Stomach (tissue), 9 donors: ENCODE results near the gene NADK. TPM values are rescaled to one million over a fixed set of nuclear protein-coding genes. Genes with fewer than 3 reads are reported as not detected.

Source experiments
- DNase-seq, 2 donors: peaks; one replicate each; pipeline versions ENCODE4 v3.0.0 to v3.0.0-alpha.2; 2013 to 2019
- H3K27ac ChIP-seq, 5 donors: fragments of 200-600 bp in 4 of 5; sonication (generic) in 4 of 5; one replicate each; pipeline ENCODE4 v1.5.1; 2013 to 2019; ENCODE audit warnings: mild to moderate bottlenecking in 1 of 5, moderate library complexity in 1 of 5
- H3K27me3 ChIP-seq, 3 donors: fragments of 200-600 bp; sonication (generic); one replicate each; pipeline ENCODE4 v1.5.1; 2017 to 2019; ENCODE audit warnings: mixed run types in 1 of 3
- H3K36me3 ChIP-seq, 4 donors: fragments of 200-600 bp; sonication (generic); 1 replicate in 3 of 4; 2 replicates in 1 of 4; pipeline ENCODE4 v1.5.1; 2016 to 2019
- H3K4me1 ChIP-seq, 4 donors: fragments of 200-600 bp; sonication (generic); one replicate each; pipeline ENCODE4 v1.5.1; 2016 to 2019
- H3K4me3 ChIP-seq, 4 donors: fragments of 200-600 bp; sonication (generic) in 3 of 4; one replicate each; pipeline ENCODE4 v1.5.1; 2016 to 2019; ENCODE audit warnings: mild to moderate bottlenecking in 1 of 4
- H3K9me3 ChIP-seq, 4 donors: fragments of 200-600 bp; sonication (generic); one replicate each; pipeline ENCODE4 v1.5.1; 2016 to 2019
- EP300 ChIP-seq: sonication (generic); formaldehyde crosslinking; IDR thresholded peaks from one replicate; pipeline ENCODE4 v1.6.1; 2017; ENCODE audit warnings: antibody characterized with exemption
- POLR2A ChIP-seq, 4 donors: fragments of 450-650 bp; IDR thresholded peaks; one replicate each; pipeline ENCODE4 v1.6.1; 2016; ENCODE audit warnings: antibody characterized with exemption in 4 of 4, control low read depth in 2 of 4, mild to moderate bottlenecking in 1 of 4, moderate library complexity in 1 of 4
- POLR2AphosphoS5 ChIP-seq, 3 donors: sonication (generic); formaldehyde crosslinking; IDR thresholded peaks; one replicate each; pipeline ENCODE4 v1.6.1; 2016; ENCODE audit warnings: antibody characterized with exemption in 3 of 3
- WGBS, 5 donors: extraction: QIAGEN DNeasy Blood & Tissue Kit in 3 of 5; methylation state at CpG; one replicate each; pipeline versions ENCODE4 v1.1.5 to v1.1.7; 2013 to 2018; 5-methylcytosine and 5-hydroxymethylcytosine counted together
- intact Hi-C: fragments of 100-400 bp; cut with DNase I; formaldehyde crosslinking; loops from one replicate; pipeline ENCODE4 v1.15.1; 2023; ENCODE audit warnings: low total_unique reads
- polyA plus RNA-seq, 3 donors: library from polyadenylated mRNA; stranded (reverse); fragments of 200-250 nt; gene quantifications; one replicate each; pipeline ENCODE4 v1.2.3, GENCODE V29; 2013
- total RNA-seq, 5 donors: library from RNA; depleted of rRNA; stranded (reverse); fragments of >200 nt; gene quantifications; one replicate each; pipeline versions ENCODE4 v1.1.0 to v1.2.3, GENCODE V29; 2014 to 2016
- TF ChIP-seq, protein P1 (sequence below), 7 experiments: fragments of 450-650 bp in 4 of 7; fragments of 200-600 bp in 3 of 7; sonication (generic) in 3 of 7; IDR thresholded peaks; one replicate each; pipeline ENCODE4 v1.5.1; 2016 to 2019; ENCODE audit warnings: antibody characterized with exemption in 7 of 7, control low read depth in 2 of 7, mild to moderate bottlenecking in 1 of 7
- donor health status: healthy with polysubstance abuse.
- donor health status: Bipolar disorder and iron deficiency.
- donor health status: healthy.

Gene NADK
- total and polyA plus RNA-seq, 8 donors = 38.6 to 202 (median 71.4) TPM

DNA sequence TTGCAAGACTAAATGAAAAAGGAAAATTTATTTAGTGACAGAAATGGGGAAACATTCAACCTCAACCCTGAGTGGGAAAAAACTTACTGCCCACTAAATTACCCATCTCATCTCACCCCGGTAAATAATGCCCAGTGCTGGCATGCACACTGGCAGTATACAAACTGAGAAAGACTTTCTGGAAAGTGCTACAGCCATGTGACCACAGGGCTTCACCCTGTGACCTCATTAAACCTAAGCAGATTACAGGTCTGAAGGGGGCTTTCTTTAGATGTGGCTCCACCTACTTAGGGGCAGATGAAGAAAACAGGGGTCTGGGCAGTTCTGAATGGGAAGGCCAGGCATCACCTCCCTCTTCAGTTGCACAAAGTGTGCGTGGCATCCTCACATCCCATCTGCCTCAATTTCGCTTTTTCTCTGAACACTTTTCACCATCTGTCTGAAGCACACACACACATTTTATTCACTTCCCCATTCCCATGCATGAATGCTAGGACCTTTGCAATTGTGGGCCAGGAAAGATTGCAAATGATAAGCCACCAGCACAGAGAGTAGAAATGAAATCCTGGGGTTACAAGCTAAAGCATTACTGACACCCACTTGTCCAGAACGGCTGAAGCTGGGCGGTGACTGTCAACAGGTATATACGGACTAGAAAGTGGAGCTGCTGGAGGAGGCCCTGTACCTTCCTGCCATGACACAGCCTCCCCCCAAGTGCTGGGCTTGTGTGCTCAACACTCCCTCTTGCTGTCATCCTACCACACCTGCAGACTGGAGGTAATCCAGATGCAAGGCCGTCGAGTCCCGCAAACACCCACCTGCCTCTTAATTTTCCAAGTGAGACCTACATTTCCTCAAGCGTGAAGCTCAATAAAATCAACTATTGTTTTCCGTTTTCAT is 2.7 kb downstream of the NADK start:
- peaks cover 46 to 60% (median 58%) of the 10 kb centered on the region in 4 donors for H3K4me1 ChIP-seq
- H3K36me3 ChIP-seq = peaks cover 15 to 39% (median 22%) of the 10 kb centered on the region in 4 donors
- intact Hi-C loops = no loop called here
- 45 to 63% (median 47%) methylated on average over 11 of the region's 11 CpGs for WGBS, 5 donors
- TF ChIP-seq POLR2A (IDR thresholded peaks at IDR 0.05) (no peak), POLR2AphosphoS5 (IDR thresholded peaks at IDR 0.05) (no peak), EP300 (no peak)
- TF ChIP-seq, protein P1, sequence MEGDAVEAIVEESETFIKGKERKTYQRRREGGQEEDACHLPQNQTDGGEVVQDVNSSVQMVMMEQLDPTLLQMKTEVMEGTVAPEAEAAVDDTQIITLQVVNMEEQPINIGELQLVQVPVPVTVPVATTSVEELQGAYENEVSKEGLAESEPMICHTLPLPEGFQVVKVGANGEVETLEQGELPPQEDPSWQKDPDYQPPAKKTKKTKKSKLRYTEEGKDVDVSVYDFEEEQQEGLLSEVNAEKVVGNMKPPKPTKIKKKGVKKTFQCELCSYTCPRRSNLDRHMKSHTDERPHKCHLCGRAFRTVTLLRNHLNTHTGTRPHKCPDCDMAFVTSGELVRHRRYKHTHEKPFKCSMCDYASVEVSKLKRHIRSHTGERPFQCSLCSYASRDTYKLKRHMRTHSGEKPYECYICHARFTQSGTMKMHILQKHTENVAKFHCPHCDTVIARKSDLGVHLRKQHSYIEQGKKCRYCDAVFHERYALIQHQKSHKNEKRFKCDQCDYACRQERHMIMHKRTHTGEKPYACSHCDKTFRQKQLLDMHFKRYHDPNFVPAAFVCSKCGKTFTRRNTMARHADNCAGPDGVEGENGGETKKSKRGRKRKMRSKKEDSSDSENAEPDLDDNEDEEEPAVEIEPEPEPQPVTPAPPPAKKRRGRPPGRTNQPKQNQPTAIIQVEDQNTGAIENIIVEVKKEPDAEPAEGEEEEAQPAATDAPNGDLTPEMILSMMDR (IDR thresholded peaks at IDR 0.05) = no peak
- no peak for DNase-seq
- H3K9me3 ChIP-seq = peaks cover 0 to 5% (median 1%) of the 10 kb centered on the region in 4 donors
- peak overlapping the region in 4 of 5 donors; percentile 91 to 96 (median 95) for H3K27ac ChIP-seq
- peak overlapping the region in 2 of 4 donors; percentile 8 to 88 for H3K4me3 ChIP-seq
- H3K27me3 ChIP-seq = no peaks in the 10 kb centered on the region

DNA sequence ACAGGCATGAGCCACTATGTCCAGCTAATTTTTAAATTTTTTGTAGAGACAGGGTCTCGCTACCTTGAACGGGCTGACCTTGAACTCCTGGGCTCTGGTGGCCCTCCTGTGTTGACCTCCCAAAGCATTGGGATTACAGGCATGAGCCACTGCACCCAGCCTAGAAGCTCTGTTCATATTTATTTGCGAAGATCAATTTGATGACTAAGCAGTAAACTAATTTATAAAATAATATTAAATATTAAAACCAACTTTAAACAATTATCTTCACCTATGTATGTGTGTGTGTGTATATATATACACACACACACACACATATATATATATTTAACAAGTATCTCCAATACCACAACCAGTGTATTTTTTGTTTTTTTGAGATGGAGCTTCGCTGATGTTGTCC is 4.4 kb downstream of the NADK start:
- H3K36me3 ChIP-seq = peaks cover 15 to 50% (median 29%) of the 10 kb centered on the region in 4 donors
- peaks cover 29 to 43% (median 41%) of the 10 kb centered on the region in 4 donors for H3K4me1 ChIP-seq
- no peak overlapping the region for H3K4me3 ChIP-seq
- no peak for DNase-seq
- no peak overlapping the region for H3K27ac ChIP-seq
- TF ChIP-seq EP300 (no peak), POLR2AphosphoS5 (IDR thresholded peaks at IDR 0.05) (no peak), POLR2A (IDR thresholded peaks at IDR 0.05) (no peak)
- TF ChIP-seq, protein P1 (IDR thresholded peaks at IDR 0.05) = no peak
- no peaks in the 10 kb centered on the region for H3K27me3 ChIP-seq
- peaks cover 0 to 7% (median 3%) of the 10 kb centered on the region in 4 donors for H3K9me3 ChIP-seq
- intact Hi-C loops = no loop called here
- WGBS, 5 donors = 92 to 100% (median 98%) methylated on average over 4 of the region's 4 CpGs

DNA sequence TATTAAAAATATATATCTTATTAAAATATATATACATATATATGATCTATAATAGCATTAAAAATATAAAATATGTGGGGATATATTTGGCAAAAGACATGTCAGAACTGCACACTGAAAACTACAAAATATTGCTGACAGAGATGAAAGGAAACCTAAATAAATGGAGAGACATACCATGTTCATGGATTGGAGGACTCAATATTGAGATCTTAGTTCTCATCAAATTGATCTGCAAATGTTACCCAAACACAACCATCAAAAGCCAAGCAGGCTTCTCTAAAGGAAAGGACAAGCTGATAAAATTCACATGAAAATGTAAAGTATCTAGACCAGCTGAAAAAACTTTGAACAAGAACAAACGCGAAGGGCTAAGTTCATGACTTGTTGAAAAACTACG is 7.2 kb downstream of the NADK start:
- intact Hi-C loops = no loop called here
- peaks cover 10 to 22% (median 20%) of the 10 kb centered on the region in 4 donors for H3K4me1 ChIP-seq
- H3K27me3 ChIP-seq = no peaks in the 10 kb centered on the region
- TF ChIP-seq EP300 = no peak
- no peak for TF ChIP-seq POLR2AphosphoS5 (IDR thresholded peaks at IDR 0.05)
- TF ChIP-seq POLR2A (IDR thresholded peaks at IDR 0.05) = no peak
- TF ChIP-seq, protein P1 (IDR thresholded peaks at IDR 0.05) = no peak
- H3K4me3 ChIP-seq = no peak overlapping the region
- WGBS, 5 donors = 93 to 99% (median 95%) methylated on average over 3 of the region's 3 CpGs
- DNase-seq = no peak
- no peak overlapping the region for H3K27ac ChIP-seq
- H3K9me3 ChIP-seq = peaks cover 0 to 7% (median 3%) of the 10 kb centered on the region in 4 donors
- peaks cover 15 to 64% (median 47%) of the 10 kb centered on the region in 4 donors for H3K36me3 ChIP-seq

DNA sequence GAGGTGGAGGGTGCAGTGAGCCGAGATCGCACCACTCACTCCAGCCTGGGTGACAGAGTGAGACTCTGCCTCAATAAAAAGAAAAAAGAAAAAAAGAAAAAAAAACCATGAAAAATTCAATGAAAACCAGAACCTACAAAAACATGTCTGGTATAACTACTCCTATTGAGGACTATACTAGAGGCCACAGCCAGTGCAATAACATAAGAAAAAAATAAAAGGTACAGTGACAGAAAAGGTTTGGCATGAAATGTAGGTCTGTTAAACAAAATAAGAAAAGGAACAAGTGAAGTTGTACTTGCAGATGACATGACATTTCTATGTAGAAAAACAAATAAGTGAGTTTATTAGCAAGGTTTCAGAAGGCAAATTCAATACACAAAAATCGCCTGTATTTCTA is 8.2 kb downstream of the NADK start:
- no peak overlapping the region for H3K4me3 ChIP-seq
- intact Hi-C loops = no loop called here
- TF ChIP-seq EP300 (no peak), POLR2A (IDR thresholded peaks at IDR 0.05) (no peak), POLR2AphosphoS5 (IDR thresholded peaks at IDR 0.05) (no peak)
- TF ChIP-seq, protein P1 (IDR thresholded peaks at IDR 0.05) = no peak
- peaks cover 15 to 66% (median 51%) of the 10 kb centered on the region in 4 donors for H3K36me3 ChIP-seq
- H3K27me3 ChIP-seq = no peaks in the 10 kb centered on the region
- whole genome bisulfite sequencing, 5 donors = 93 to 100% (median 95%) methylated on average over 3 of the region's 3 CpGs
- H3K9me3 ChIP-seq = peaks cover 0 to 7% (median 3%) of the 10 kb centered on the region in 4 donors
- no peak overlapping the region for H3K27ac ChIP-seq
- H3K4me1 ChIP-seq = peaks cover under 1 to 13% (median 10%) of the 10 kb centered on the region in 4 donors
- no peak for DNase-seq
